NCI-H460 (cell line): ENCODE results near the gene SEPHS2. TPM values are rescaled to one million over a fixed set of nuclear protein-coding genes. Genes with fewer than 3 reads are reported as not detected.

Source experiments
- DNase-seq: peaks from one replicate; pipeline ENCODE4 v3.0.0-alpha.2; 2016; ENCODE audit warnings: low read depth; ENCODE audit errors: extremely low read depth
- total RNA-seq: library from RNA; depleted of rRNA; stranded (reverse); fragments of >200 nt; shearing (Covaris generic); gene quantifications from 2 replicates; pipeline ENCODE4 v1.2.3, GENCODE V29; 2014

The SEPHS2 gene
- total RNA-seq, 1 experiment from 2014 or later = 25.5 TPM

DNA sequence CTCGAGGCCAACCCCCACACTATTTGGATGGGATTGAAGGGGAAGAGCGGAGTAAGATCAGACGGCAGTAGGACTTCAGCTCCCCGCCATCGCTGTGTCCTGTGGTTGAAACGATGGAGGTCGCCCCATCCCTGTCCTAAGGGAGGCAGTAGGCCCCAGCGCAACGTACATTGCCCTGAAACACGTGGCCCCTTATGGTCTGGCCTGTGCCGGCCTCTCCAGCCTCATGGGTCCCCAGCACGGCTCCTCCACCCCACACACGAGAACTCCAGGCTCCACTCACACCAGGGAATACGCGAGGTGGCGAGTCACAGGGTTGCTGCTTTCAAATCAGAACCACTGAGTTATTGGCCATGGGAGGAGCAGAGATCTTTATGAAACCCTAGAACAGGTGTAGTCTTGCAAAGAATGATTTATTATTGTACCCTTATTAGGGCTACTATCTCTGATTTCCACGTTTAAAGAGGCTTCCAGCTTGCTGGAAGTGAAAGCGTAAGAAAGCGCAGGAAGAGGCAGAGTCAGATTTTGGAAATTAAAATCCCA lies 15.2 kb downstream of the SEPHS2 start:
- DNase-seq = no peak

DNA sequence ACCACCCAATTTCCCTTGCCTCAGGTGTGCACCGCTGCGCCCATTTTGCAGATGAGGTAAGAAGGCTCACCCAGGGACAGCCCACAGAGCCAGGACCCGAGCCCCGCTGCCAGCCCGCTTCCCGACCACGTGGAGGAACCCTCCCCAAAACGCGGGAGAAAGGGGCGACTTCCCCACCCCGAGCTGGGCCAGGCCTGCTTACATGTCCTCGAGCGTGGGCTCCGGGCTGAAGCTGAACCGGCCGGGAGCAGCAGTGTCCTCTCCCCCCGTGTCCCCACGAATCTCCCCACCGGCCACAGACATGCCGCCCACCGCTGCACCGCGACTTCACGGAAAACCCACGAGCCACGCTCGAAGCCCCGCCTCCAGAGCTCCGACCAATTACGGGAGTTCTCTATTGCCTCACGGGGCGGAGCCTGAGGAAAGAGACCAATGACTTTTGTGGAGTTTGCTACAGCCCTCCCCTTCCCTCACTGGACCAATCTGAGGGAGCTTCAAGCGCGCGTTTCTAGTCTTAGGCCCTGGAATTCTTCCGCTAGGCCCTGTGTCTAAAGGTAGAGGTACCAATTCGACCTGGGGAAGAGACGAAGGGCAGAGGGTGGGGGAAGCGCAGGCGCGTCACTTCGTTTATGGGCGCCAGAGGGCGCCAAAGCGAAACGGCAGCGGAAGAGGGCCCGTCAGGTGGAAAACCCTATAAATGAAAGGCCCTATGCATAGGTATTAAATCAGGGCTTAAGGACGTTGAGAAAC lies 15.8 kb downstream of the SEPHS2 start, which contains the start of gene DCTPP1:
Gene DCTPP1 (minus strand): TSS at position 353 of the 750 bp plus-strand sequence. CDS start 50 bp downstream, at position 303.
- DNase-seq = peak; percentile 99

DNA sequence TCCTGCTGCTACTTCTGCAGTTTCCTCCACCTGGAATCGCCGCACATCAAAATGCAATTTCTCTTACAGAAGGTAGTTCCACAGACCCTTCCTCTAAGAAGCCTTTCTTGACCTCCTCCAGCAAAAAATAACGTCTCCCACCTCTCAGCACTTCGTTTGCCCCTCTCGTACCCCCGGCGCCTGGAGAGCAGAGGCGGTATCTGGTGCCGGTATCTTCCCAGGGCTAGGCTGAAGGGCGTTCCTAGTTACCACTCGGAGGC lies 16.3 kb downstream of the SEPHS2 start:
- no peak for DNase-seq

DNA sequence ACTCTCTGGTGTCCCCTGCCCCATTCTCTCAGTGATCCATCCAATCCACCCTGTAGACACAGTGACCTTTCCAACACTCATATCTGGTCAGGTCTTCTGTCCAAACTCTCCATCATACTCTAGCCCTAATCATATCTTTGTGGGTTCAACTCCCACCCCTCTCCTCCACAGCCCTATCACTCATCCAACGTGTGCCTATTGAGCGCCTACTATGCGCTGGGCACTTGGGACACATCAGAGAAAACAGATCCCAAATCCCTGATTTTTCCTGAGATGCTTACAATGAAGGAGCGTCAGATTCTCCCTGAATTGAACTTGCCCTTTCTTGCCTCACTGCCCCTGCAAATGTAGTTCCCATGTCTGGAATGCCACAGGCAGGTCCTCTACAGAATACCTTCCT lies 17.6 kb downstream of the SEPHS2 start:
- no peak for DNase-seq

DNA sequence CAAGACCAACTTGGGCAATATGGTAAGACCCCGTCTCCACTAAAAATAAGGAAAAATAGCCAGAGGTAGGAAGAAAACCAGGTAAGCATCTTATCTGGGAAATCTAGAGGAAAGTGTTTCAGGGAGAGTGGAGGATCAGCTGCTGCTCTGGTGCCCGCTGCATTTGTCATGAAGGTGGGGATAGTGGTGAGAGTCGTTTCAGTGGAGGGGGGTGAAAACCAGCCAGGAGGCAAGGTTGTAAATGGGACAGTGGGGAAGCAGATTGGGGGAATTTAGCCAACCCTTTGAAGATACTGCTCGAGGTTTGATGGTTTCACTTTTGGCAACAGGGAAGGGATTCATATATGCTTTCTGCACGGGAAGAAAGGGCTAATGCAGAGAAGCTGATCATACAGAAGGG lies 24.7 kb downstream of the SEPHS2 start:
- no peak for DNase-seq

DNA sequence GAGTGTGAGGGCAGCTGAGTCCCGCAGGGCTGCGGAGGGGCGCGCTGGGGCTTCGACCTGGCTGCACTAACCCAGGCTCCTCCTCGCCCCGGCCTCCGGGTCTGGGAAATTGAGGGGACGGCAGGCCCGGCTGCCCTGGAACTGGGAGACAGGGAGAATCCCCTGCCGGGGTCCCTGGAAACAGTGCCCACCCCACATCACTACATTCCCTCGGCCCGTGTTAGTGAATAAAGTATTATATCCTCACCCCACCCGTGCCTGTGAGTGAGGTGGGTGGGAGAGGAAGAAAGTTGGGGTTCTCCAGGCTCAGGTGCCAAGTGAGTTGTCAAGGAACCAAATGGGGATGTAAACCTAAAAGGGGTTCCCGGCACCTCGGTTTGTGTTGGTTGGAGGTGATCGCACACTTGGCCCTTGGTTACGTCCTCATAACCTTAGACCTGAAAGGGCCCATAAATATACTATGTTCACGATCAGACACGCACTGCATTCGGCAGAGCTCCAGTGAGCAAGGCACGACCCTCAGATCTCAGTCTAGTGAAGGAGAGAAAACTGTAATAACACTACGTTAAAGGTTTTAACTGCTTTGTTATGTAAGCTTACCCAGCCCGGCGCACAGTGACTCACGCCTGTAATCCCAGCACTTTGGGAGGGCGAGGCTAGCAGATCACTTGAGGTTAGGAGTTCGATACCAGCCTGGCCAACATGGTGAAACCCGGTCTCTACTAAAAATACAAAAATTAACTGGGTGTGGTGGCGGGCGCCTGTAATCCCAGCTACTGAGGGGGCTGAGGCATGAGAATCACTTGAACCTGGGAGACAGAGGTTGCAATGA lies 27.1 kb downstream of the SEPHS2 start:
- DNase-seq = no peak

DNA sequence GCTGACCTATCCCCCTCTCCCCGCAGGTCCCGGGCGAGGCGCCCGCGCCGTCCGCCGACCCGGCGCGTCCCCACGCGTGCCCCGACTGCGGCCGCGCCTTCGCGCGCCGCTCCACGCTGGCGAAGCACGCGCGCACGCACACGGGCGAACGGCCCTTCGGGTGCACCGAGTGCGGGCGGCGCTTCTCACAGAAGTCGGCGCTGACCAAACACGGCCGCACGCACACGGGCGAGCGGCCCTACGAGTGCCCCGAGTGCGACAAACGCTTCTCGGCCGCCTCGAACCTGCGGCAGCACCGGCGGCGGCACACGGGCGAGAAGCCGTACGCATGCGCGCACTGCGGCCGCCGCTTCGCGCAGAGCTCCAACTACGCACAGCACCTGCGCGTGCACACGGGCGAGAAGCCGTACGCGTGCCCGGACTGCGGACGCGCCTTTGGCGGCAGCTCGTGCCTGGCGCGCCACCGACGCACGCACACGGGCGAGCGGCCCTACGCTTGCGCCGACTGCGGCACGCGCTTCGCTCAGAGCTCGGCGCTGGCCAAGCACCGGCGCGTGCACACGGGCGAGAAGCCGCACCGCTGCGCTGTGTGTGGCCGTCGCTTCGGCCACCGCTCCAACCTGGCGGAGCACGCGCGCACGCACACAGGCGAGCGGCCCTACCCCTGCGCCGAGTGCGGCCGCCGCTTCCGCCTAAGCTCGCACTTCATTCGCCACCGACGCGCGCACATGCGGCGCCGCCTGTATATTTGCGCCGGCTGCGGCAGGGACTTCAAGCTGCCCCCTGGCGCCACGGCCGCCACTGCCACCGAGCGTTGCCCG lies 27.9 kb downstream of the SEPHS2 start:
- DNase-seq = peak; percentile 94

DNA sequence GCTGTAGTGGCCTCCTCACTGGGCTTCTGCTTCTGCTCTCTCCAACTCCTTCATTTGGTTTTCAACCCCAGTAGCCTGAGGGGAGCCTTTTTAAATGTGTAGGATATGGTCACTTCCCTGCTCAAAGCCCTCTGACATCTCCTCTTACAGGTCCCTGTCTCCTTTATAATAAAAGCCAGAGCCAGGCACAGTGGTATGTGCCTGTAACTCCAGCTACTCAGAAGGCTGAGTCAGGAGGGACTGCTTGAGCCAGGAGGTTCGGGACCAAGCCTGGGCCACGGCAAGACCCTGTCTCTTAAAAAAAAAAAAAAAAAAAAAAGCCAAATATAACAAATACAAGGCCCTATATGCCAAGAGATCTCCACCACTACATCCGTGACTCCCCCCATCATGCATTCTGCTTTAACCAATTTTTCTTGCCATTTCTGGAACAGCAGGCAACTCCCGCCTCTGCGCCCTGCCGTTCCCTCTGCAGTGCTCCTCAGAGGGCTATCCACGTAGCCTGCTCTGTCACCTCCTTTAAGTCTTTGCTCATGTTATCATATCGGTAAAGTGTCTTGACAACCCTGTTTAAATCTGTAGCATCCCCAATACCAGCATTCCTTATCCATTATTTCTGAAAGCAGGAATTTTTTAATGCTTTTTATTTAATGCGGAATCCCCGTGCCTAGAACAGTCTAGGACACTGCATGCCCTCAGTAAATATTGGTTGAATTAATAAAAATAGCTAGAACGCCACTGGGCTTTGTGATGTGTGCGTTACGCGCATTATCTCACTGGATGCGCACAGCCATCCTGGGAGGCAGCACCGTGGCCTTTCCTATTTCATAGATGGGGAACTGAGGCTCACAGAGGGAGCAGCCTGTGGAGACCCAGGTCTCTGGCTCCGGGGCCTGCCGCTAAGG lies 28.8 kb downstream of the SEPHS2 start:
- DNase-seq = no peak

DNA sequence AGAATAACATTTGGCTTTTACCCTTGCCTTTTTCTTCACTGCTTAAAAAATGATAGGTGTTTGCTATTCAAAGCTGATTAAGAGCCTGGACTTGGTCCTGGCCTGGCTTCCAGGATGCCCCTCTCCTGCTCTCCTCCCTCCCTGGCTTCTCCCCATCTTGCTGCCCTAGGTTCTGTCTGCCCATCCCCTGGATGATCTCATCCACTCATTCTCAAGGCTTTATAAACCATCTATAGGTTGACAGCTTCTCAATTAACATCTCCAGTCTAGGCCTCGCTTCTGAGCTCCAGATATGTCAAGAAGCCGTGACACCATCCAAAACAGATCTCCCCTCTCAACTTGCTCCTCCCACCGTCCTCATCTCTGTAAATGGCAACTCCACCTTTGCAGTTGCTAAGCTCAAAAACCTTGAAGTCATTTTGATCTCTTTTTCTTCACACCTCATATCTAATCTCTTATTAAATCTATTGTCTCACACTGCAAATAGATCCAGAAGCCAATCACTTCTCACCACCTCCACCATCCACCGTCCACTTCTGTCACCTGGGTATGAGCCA lies 29.5 kb downstream of the SEPHS2 start:
- no peak for DNase-seq

DNA sequence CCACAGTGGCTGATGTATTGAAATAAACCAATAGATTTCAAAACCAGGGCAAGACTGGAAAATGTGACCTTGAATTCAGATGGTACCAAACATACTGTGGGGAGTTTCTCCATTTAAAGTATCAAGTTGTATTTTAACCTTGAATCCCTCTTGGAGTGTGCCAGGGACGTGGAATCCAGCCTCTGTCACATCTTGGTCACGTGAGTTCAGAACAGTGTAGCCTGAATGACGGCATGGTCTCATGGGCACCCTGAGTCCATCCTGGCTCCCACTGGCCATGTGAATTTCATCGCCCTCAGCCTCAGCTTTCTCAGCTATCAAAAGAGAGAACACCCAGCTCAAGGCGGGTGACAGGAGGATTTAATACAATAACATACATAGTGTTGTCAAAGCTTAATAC lies 31.5 kb downstream of the SEPHS2 start:
- DNase-seq = no peak

DNA sequence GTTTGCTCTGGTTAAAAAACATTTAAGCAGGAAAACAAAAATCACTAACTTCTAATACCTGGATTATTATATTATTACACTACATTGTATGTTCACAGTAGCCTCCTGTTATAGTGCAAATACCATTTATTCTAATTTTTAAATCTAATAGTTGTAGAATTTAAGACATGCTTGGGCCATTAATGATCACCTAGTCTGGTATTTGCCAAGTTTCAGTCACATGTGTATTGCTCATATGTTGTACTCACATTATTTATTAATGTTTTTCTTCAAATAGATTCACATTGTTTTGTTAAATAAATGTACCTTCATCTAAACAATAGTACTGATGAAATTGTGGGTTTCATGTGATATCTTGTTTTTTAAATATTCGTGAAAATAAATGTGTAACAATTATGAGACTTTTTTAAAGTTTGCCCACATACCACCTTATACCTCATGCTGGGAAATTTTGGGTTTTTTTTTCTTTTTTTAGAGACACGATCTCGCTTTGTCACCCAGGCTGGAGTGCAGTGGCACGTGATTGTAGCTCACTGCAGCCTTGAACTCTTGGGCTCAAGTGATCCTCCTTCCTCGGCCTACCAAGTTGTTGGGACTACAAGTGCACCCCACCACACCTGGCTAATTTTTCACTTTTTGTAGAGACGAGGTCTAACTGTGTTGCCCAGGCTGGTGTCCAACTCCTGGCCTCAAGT lies 32.4 kb downstream of the SEPHS2 start:
- DNase-seq = no peak

DNA sequence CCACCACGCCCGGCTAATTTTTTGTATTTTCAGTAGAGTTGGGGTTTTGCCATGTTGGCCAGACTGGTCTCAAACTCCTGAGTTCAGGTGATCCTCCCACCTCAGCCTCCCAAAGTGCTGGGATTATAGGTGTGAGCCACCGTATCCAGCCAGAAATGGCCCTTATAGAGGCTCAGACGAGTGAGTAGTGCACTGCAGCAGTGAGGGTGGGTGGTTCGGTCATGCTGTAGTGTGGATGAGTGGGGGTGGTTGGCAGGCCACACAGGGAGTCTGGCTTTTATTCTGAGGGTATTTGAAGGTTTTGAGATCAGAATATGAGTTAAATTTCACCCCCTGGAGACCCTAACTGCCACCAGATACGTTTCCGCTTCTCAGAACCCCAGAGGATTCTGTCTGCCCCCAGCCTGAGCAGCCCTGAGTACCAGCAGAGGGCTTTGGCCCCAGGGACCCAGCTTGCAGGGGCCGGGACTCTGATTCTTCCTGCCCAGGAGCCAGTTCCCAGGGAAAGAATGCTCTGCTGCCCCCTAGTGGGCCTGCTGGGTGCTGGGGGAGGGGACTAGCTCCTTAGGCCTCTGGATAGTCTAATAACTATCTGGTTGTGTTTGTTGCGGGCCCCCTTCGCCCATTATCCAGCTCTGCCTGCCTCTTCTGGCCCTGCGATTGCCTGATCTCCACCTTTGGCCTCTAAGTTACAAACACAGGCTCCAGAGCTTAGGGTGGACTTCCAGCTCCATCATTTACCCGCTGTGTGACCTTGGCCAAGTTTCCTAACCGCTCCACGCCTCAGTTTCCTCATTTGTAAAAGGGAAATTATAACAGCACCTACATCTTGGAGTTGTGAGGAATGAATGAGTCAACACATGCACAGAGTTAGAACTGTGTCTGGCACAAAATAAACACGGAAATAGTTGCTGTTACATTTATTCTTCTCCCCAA lies 36.3 kb downstream of the SEPHS2 start:
- DNase-seq = peak; percentile 90

DNA sequence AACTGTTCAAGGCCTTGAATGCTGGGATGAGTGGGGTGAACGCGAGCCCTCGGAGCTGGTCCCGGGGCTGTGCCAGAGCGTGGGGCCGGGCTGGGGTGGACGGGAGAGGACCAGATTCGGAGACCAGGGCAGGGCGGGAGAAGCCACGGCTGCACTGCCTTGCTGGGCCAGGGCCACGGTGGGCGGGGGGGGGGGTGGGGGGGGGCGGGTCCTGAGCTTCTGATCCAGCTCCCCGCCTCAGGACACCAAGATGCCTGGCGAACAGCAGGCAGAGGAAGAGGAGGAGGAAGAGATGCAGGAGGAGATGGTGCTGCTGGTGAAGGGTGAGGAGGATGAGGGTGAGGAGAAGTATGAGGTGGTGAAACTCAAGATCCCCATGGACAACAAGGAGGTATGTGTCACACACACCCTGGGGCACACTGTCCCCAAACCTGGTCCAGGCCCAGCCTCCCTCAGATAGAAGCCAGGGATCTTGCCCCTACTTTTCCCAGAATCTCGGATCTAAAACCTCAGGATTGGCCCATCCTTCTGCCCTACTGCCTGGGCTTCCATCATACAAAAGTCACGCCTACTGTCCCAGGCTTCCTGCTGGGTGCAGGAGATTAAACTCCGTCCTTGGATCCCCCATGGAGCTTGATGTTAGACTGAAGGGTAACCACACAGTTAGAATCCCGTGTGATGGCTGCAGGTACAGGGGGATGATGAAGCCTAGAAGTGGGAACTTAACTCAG lies 37.7 kb downstream of the SEPHS2 start:
- no peak for DNase-seq

DNA sequence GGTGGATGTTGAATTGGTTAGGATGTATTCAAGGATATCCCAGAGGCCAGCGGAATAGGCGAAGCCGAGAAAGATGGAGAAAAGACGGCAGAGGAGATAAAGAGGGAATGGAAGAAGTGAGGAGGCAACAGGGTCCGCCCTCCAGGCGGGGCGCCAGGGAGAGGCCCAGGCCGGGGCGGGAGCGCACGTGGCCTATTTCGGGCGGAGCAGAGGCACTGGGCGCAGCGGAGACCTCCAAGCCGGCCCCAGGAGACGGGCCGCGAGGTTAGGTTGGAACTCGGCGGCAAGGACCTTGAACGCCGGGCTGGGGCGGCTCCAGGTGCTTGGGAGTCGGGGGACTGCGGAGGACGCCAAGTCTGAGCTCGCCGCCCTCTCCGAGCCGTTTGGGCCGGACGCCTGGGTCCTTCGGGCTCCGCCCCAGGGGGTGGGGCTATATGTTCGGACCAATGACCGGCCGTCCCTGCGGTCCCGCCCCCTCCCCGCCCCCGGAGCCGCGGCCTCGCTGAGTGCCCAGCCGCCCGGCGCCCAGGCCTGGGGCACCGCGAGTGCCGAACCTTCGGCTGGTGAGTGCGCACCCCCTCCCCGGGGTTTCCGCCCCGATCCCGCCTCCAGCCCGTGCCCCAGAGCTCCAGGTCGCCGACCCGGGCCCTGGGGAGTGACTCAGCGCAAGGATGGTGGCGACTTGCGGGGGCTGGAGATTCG lies 38.4 kb downstream of the SEPHS2 start, which contains the start of gene ZNF771:
Gene ZNF771 (plus strand): TSS at position 505 of the 702 bp plus-strand sequence. CDS start 448 bp downstream, outside the sequence.
- peak; percentile 86 for DNase-seq

DNA sequence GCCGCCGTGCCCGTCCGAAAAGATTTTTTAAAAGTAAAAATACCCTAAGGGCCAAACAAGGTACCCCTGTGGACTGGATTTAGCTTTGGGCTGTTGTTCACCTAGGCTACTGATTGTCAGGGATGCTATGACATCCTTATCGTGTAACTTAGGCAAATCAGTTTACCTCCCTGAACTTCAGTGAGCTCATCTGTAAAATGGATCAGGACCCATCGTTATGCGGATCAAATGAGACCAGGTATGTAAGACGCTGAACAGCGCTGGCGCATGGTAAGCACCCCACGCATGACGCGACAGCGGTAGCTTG lies 38.9 kb downstream of the SEPHS2 start:
- no peak for DNase-seq

DNA sequence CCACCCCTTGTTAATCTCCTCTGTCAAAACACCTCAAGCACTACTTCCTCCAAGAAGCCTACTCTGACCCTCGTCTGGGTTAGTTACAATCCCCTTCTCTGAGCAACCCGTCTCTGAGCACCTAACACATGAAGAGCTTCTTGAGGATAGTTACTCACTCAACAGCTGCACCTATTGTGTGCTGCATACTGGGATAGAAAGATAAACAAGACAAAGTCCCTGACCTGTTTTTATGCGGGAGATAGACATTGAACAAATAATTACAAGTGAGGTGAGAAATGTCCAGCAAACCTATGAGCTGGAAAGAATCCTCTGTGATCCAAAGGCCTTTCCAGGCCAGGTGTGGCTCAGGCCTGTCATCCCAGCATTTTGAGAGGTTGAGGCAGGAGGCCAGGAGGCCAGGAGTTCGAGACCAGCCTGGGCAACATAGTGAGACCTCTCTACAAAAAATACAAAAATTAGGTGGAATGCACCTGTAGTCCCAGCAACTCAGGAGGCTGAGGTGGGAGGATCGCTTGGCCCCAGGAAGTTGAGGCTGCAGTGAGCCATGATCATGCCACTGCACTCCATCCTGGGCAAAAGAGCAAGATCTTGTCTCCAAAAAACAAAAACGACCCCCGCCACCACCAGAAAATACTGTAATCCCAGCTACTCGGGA lies 43.8 kb downstream of the SEPHS2 start:
- DNase-seq = no peak
